GM18508 (cell line): ENCODE results near the gene ABCD1.

Experiments used
- ATAC-seq: cut with Tn5 transposase; IDR thresholded peaks from one replicate; pipeline ENCODE4 v1.9.1; 2021; ENCODE audit warnings: moderate number of reproducible peaks; ENCODE audit not compliant: insufficient read depth, unreplicated experiment

The ABCD1 gene

DNA sequence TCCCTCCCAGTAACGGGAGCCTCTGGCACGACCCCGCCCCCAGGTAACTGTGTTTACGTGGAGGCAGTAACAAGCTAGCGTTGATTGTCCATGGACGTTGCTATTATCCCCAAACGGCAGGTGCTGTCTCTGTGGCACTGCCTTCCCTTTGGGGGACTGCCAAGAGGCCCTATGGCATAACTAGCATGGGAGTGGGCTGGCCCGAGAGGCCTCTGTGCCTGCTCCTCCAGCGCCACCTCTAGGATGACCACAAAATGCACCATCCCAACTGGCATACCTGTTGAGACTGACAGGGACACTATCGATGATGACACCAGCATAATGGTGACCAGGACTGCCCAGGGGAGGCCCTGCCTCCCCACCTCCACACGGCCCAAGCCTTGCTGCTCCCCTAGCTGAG is 57.7 kb downstream of the ABCD1 start:
- no peak for ATAC-seq

DNA sequence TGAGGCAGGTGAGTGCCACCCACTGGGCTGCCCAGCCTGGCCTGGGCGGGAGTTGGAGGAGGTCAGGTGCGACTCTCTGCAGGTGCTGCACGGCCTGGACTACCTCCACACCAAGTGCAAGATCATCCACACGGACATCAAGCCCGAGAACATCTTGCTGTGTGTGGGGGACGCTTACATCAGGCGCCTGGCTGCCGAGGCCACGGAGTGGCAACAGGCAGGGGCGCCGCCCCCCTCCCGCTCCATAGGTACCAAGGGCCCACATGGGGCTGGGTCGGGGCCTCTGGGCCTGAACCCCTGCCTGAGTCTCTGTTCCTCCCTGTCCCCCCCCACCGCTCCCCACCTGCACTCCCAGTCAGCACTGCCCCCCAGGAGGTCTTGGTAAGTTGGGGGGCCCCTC is 58.2 kb downstream of the ABCD1 start:
- ATAC-seq = no peak

DNA sequence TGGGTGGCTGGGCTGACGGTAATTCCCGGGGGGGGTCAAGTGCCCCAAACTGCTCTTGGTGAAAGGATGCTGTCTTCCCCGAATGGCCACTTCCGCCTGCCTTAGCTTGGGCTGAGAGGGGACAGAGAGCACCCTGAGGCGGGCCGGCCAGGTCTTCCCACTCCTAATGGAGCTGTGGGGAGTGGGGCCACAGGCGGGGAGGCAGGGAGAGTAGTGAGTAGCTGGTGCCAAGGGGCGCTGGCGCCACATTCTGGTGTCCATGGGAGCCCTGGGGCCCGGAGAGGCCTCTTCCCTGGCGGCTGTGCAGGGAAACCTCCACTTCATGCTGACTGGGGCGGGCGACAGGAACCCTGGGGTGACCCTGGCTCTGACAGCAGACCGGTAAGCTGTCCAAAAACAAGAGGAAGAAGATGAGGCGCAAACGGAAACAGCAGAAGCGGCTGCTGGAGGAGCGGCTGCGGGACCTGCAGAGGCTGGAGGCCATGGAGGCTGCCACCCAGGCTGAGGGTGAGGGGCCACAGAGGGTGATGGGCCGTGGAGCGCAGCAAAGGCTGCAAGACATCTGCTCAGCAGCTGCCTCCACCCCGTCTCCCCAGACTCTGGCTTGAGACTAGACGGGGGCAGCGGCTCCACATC is 58.8 kb downstream of the ABCD1 start:
- ATAC-seq = no peak

DNA sequence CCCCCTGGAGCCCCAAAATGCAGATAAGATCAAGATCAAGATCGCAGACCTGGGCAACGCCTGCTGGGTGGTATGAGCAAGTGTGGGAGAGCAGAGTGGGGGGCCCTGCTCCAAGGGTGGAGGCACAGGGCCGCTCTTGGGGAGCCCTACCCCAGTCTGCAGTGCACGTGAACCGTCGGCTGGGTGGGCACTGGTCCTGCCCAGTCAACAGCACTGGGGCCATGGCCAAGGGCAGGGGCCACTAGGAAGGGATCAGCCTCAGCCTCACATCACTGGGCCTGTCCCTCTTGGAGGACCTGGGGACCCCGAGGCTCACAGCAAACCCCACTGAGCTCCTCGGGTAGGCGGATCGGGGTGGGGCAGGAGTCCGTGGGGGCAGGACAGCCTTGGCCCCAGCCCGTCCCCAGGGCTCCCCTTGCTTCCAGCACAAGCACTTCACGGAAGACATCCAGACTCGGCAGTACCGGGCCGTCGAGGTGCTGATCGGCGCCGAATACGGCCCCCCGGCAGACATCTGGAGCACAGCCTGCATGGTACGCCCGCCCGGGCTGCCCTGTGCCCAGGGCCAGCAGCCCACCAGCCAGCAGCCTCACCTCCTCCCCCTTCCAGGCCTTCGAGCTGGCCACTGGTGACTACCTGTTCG is 59.8 kb downstream of the ABCD1 start:
- ATAC-seq = no peak

DNA sequence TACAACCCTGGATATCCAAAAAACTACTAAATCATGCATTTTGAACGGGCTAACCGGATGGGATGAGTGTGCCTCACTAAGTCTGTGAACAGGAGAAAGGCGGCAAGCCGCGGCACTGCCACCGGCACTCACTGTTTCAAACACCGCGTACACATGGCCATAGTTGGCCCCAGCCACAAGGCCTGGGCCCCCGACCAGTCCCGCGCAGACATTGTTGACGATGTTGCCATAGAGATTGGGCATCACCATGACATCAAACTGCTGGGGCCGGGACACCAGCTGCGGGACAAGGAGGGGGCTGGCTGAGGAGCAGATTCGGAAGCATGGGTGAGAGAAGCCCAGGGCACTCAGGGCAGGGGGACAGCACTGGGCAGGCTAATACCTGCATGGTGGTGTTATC is 62.0 kb downstream of the ABCD1 start:
- ATAC-seq = no peak

DNA sequence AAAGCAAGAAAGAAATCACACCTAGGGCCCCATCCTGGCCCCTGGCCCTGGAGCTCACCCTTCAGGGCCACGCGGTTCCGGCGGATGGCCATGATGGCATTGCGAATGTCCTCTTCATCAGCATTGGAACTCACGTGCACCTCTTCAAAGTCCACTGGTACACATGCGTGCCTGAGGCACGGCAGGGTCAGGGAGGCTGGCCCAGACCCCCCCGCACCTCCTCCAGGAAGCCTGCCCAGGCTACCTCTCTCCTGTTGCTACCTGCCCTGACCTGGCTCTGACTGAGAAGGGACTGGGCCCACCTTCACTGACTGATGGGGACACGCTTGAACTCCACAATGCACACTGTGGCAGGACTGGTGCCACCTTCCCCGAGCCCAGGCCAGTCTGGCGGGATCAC is 65.0 kb downstream of the ABCD1 start:
- ATAC-seq = no peak

DNA sequence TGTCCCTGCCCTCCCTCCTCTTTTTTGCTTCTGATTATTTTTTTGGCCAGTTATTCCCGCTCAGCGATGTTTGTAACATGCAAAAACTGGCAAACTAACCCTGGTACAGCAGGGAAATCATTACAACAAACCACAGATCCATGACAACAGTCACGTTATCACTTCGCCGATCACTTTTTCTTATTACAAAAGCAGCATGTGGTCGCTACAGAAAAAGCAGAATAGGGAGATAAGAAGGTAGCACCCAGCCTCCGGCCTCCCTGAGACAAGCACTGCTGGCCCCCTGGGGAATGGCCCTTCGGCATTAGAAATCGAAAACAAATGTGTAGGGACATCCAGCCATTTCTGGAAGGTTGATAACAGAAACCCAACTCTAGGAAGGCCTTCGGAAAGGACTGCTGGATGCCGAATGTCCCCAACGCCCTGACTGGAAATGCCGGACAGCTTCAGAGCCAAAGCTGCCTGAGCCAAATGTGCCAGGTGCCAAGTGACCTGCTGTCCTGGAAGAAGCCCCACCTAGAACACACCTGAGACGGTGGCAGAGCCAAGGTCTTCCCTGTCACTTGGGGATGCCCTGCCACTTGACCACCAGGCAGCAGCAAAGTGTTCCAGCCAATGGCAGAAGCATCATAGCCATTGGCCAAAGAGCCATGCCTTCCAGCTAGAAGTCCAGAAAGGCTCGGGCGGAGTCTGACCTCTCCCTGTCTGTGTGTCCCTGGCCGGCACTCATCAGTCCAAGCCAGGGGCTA is 66.6 kb downstream of the ABCD1 start:
- no peak for ATAC-seq

DNA sequence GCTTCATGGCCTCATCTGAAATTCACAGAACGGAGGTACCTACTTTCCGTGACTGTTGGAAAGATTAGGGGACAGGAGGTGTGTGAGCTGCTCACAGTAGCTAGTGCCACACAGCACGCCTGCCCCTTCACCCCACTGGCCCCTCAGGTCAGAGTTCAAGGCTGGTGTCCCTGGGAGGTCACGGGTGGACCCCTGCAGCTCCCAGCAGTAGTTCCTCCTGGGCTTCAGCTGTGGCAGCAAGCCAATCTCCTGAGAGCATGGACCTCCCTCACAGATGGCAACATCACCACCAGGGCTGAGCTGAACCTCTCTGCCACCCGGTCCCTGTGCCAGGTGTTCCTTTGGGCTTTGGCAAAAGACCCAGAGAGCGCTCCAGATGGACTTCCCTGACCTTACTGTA is 67.7 kb downstream of the ABCD1 start:
- ATAC-seq = no peak

DNA sequence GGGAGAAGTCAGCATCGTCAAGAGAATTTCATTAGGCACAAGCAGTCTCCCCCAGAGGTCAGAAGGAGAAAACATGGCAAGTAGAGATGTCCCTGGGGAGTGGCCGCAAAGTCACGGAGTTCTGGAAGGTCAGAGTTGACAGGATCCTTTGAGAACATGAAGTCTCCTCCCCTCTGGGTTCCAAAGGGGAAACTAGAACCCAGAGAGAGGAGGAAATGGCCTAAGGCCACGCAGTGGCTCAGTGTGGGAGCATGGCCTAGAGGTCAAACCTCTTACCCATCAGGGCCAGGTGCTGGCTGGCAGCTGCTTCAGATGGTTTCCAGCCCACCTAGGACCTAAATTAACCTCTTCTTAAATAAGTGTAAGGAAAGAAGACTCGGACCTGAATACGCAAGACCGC is 68.6 kb downstream of the ABCD1 start:
- ATAC-seq = no peak
